Spleen (tissue), 7 donors: ENCODE data around the gene TXNDC11.

Experiments
- CTCF ChIP-seq, 11 experiments: fragments of 200-600 bp in 7 of 11; fragments of 450-650 bp in 4 of 11; sonication (generic) in 4 of 11; IDR thresholded peaks in 8 of 11; conservative IDR thresholded peaks in 3 of 11; 1 replicate in 7 of 11; 2 replicates in 4 of 11; pipeline versions ENCODE4 v1.4.0 to v1.8.0; 2016 to 2021; ENCODE audit warnings: antibody characterized with exemption in 11 of 11, inconsistent platforms in 4 of 11, mild to moderate bottlenecking in 1 of 11
- POLR2AphosphoS5 ChIP-seq, 3 donors: sonication (generic); formaldehyde crosslinking; IDR thresholded peaks; one replicate each; pipeline ENCODE4 v1.5.1; 2017; ENCODE audit warnings: antibody characterized with exemption in 3 of 3
- donor health status: DM: no; HTN: no; CAD: no; lungs with moderate emphysema.
- donor health status: DM: no; HTN: no; CAD: no.
- donor health status: DM: no; HTN: no; CAD: no.

GRCh38 chr16:11717811-11718210, 24.8 kb downstream of the TXNDC11 start:
- no peak for TF ChIP-seq CTCF (IDR thresholded peaks at IDR 0.05 in 8 of 11, conservative IDR thresholded peaks at IDR 0.05 in 3 of 11)
- TF ChIP-seq POLR2AphosphoS5 (IDR thresholded peaks at IDR 0.05), result no peak
